Smooth muscle cell (in vitro differentiated cells): ENCODE data around the gene PJA2. TPM values are rescaled to one million over a fixed set of nuclear protein-coding genes. Genes with fewer than 3 reads are reported as not detected.

Experiments used
- DNase-seq: peaks from one replicate; lab custom pipeline; 2025; ENCODE audit not compliant: unreplicated experiment; lab: John Stamatoyannopoulos, UW
- H2AFZ ChIP-seq: fragments of 200-600 bp; sonication (generic); 2 replicates; pipeline ENCODE4 v1.6.0; 2016; ENCODE audit warnings: antibody characterized with exemption, low read depth, mild to moderate bottlenecking
- H3F3A ChIP-seq: fragments of 200-600 bp; sonication (generic); 2 replicates; pipeline ENCODE4 v1.6.0; 2017; ENCODE audit warnings: antibody characterized with exemption, low read depth
- H3K27ac ChIP-seq: fragments of 200-600 bp; sonication (generic); 2 replicates; pipeline ENCODE4 v1.5.1; 2016; ENCODE audit warnings: low read depth, mild to moderate bottlenecking
- H3K27me3 ChIP-seq: fragments of 200-600 bp; sonication (generic); 2 replicates; pipeline ENCODE4 v1.6.1; 2016; ENCODE audit warnings: low read depth, mild to moderate bottlenecking
- H3K36me3 ChIP-seq: fragments of 200-600 bp; sonication (generic); 2 replicates; pipeline ENCODE4 v1.5.1; 2016; ENCODE audit warnings: low read depth
- H3K4me1 ChIP-seq: fragments of 200-600 bp; sonication (generic); 2 replicates; pipeline ENCODE4 v1.5.1; 2016; ENCODE audit warnings: low read depth
- H3K4me2 ChIP-seq: fragments of 200-600 bp; sonication (generic); 2 replicates; pipeline ENCODE4 v1.6.0; 2016; ENCODE audit warnings: mild to moderate bottlenecking
- H3K4me3 ChIP-seq: fragments of 200-600 bp; sonication (generic); 2 replicates; pipeline ENCODE4 v1.5.1; 2016; ENCODE audit warnings: mild to moderate bottlenecking
- H3K79me2 ChIP-seq: fragments of 200-600 bp; sonication (generic); 2 replicates; pipeline ENCODE4 v1.6.0; 2016; ENCODE audit warnings: low read depth, mild to moderate bottlenecking
- H3K9ac ChIP-seq: fragments of 200-600 bp; sonication (generic); 2 replicates; pipeline ENCODE4 v1.6.0; 2016; ENCODE audit warnings: low read depth
- H3K9me3 ChIP-seq: fragments of 200-600 bp; sonication (generic); replicated peaks from 2 replicates; pipeline ENCODE4 v1.5.1; 2016; ENCODE audit warnings: low read depth
- H4K20me1 ChIP-seq: fragments of 200-600 bp; sonication (generic); 2 replicates; pipeline ENCODE4 v1.6.0; 2016; ENCODE audit warnings: low read depth
- WGBS: methylation state at CpG from one replicate; pipeline ENCODE4 v1.1.7; 2016; ENCODE audit warnings: low lambda C conversion rate; 5-methylcytosine and 5-hydroxymethylcytosine counted together
- polyA plus RNA-seq: library from polyadenylated mRNA; unstranded; fragments of >200 nt; fragmentation: Nextera tagmentation; extraction: Ambion mirVana; gene quantifications from 2 replicates; pipeline ENCODE4 v1.2.1, GENCODE V29; 2016
- total RNA-seq: library from RNA; depleted of rRNA; stranded (reverse); fragments of >200 nt; gene quantifications from 2 replicates; pipeline ENCODE4 v1.2.3, GENCODE V29; 2014
- TF ChIP-seq, protein P1 (sequence below): fragments of 200-600 bp; sonication (generic); IDR thresholded peaks from 2 replicates; pipeline ENCODE4 v1.5.1; 2017; ENCODE audit warnings: borderline replicate concordance, mild to moderate bottlenecking, antibody characterized with exemption; ENCODE audit not compliant: insufficient read depth, poor library complexity, severe bottlenecking

The PJA2 gene
- total and polyA plus RNA-seq, 2 experiments from 2014 or later = 84.0 to 183 TPM

DNA sequence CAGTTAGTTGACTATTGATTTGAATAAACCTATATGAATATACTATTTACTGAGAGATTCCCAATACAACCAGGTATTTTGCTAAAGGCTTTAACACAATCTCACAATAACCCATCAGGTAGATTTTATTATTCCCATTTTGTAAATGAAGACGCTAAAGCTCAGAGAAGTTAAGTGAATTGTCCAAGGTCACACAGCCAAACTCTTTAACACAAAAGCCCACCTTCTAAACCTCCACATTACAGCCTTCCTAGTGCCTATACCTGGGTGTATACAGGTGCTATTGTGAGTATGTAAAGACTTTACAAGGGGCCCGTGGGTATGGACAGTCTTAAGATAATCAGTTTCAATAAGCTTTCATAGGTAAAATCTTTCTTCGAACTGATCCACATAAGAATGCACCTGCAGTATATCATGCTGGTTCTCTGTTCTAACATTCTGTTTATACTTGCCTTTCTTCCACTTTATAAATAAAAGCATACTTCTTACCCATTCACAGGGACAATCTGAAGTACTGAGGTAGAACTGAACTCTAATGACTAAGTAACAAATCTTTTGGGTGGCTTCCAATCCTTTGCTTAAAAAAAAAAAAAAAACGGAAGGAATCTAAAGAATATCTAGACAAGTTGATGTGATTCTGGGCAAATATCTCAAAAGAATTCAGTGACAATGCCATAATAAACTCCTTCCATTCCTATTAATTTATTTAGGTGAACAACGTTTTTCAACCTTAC, 59.1 kb downstream of the PJA2 start:
- Histone ChIP-seq H4K20me1 (peaks cover 81% of the 10 kb centered on the region), H2AFZ (no peak overlapping the region), H3K9me3 (no peaks in the 10 kb centered on the region), H3K4me3 (no peak overlapping the region), H3K4me2 (no peak overlapping the region), H3F3A (peaks cover 18% of the 10 kb centered on the region), H3K79me2 (peaks cover 36% of the 10 kb centered on the region), H3K9ac (no peak overlapping the region), H3K27me3 (no peaks in the 10 kb centered on the region), H3K36me3 (peaks cover 4% of the 10 kb centered on the region), H3K27ac (no peak overlapping the region), H3K4me1 (no peaks in the 10 kb centered on the region)
- 98% methylated on average over 5 of the region's 5 CpGs for WGBS
- no peak for DNase-seq
- TF ChIP-seq, protein P1, sequence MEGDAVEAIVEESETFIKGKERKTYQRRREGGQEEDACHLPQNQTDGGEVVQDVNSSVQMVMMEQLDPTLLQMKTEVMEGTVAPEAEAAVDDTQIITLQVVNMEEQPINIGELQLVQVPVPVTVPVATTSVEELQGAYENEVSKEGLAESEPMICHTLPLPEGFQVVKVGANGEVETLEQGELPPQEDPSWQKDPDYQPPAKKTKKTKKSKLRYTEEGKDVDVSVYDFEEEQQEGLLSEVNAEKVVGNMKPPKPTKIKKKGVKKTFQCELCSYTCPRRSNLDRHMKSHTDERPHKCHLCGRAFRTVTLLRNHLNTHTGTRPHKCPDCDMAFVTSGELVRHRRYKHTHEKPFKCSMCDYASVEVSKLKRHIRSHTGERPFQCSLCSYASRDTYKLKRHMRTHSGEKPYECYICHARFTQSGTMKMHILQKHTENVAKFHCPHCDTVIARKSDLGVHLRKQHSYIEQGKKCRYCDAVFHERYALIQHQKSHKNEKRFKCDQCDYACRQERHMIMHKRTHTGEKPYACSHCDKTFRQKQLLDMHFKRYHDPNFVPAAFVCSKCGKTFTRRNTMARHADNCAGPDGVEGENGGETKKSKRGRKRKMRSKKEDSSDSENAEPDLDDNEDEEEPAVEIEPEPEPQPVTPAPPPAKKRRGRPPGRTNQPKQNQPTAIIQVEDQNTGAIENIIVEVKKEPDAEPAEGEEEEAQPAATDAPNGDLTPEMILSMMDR = no peak

GRCh38 chr5:109349388-109349787, 60.4 kb downstream of the PJA2 start:
- TF ChIP-seq, protein P1 = no peak
- H3K27me3 ChIP-seq = no peaks in the 10 kb centered on the region
- 93% methylated on average over 2 of the region's 2 CpGs for WGBS
- H3K4me3 ChIP-seq = no peak overlapping the region
- H4K20me1 ChIP-seq = peaks cover 80% of the 10 kb centered on the region
- H3K36me3 ChIP-seq = peaks cover 9% of the 10 kb centered on the region
- no peak for DNase-seq
- no peak overlapping the region for H3K9ac ChIP-seq
- peaks cover 6% of the 10 kb centered on the region for H3F3A ChIP-seq
- peaks cover 40% of the 10 kb centered on the region for H3K79me2 ChIP-seq
- no peak overlapping the region for H2AFZ ChIP-seq
- peaks cover 3% of the 10 kb centered on the region for H3K9me3 ChIP-seq
- no peaks in the 10 kb centered on the region for H3K4me1 ChIP-seq
- H3K27ac ChIP-seq = no peak overlapping the region
- no peak overlapping the region for H3K4me2 ChIP-seq

- H4K20me1 ChIP-seq = peaks cover 76% of the 10 kb centered on the region
- H2AFZ ChIP-seq = no peak overlapping the region
- peaks cover 3% of the 10 kb centered on the region for H3K9me3 ChIP-seq
- no peak overlapping the region for H3K4me2 ChIP-seq
- H3F3A ChIP-seq = peaks cover 6% of the 10 kb centered on the region
- no peak overlapping the region for H3K4me3 ChIP-seq
- peaks cover 18% of the 10 kb centered on the region for H3K36me3 ChIP-seq
- TF ChIP-seq, protein P1 = no peak
- H3K27ac ChIP-seq = no peak overlapping the region
- H3K79me2 ChIP-seq = peaks cover 41% of the 10 kb centered on the region
- no peak overlapping the region for H3K9ac ChIP-seq
- H3K27me3 ChIP-seq = no peaks in the 10 kb centered on the region
- no peaks in the 10 kb centered on the region for H3K4me1 ChIP-seq
- DNase-seq = no peak
These were observed 62.4 kb downstream of the PJA2 start for GRCh38 chr5:109347252-109347888.

DNA sequence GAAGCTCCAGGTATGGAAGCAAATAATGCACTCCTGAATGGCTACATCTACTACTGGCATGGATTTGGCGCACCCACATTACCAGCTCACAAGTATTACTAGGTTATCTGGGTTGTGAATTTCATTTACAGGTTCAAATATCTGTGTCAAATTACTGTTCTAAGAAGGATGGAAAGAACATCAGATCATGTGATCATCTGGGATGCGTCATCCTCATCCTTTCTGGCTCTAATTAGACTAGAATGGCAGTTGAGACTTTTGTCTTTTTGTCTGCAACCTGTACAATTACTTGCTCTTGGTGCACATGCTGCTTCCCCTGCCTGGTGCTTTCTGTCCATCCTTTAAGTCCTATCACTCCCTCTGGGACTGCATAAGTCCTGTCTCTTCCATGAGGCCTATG, 64.1 kb downstream of the PJA2 start:
- TF ChIP-seq, protein P1 = no peak
- H2AFZ ChIP-seq = no peak overlapping the region
- DNase-seq = no peak
- peaks cover 6% of the 10 kb centered on the region for H3F3A ChIP-seq
- no peak overlapping the region for H3K9ac ChIP-seq
- H3K4me1 ChIP-seq = no peaks in the 10 kb centered on the region
- H3K27me3 ChIP-seq = no peaks in the 10 kb centered on the region
- WGBS = 98% methylated on average over 2 of the region's 2 CpGs
- H3K36me3 ChIP-seq = peaks cover 17% of the 10 kb centered on the region
- no peak overlapping the region for H3K27ac ChIP-seq
- H3K4me2 ChIP-seq = no peak overlapping the region
- peaks cover 60% of the 10 kb centered on the region for H4K20me1 ChIP-seq
- H3K9me3 ChIP-seq = peaks cover 3% of the 10 kb centered on the region
- H3K4me3 ChIP-seq = no peak overlapping the region
- H3K79me2 ChIP-seq = peaks cover 24% of the 10 kb centered on the region
